ENCODE data around the gene DAPK2. TPM values are rescaled to one million over a fixed set of nuclear protein-coding genes. Genes with fewer than 3 reads are reported as not detected.

The DAPK2 gene
- total and polyA plus RNA-seq, 3 experiments from 2014 or later, result 2.2 to 5.5 (median 4.4) TPM

GRCh38 chr15:63985221-63986184, 60.8 kb downstream of the DAPK2 start:
- ChIA-PET CTCF (interaction anchor here (1.2 to 1.4 kb wide), 2 partner anchors 14 to 61 kb away, joined by 3 read pairs; partner anchors contain the start of gene DAPK2), POLR2A (no interaction called here)
- Mint-ChIP-seq H3K36me3 (peaks cover 0 to 8% (median 0%) of the 10 kb centered on the region in 3 donors), H3K27me3 (no peaks in the 10 kb centered on the region), H3K27ac (no peak overlapping the region), H3K9me3 (no peaks in the 10 kb centered on the region), H3K4me3 (no peak overlapping the region), H3K4me1 (peaks cover 0 to 4% (median 1%) of the 10 kb centered on the region in 3 donors)
- no peaks in the 10 kb centered on the region for H3K9me3 ChIP-seq (ENCODE audit: low read length)
- no peaks in the 10 kb centered on the region for H3K27me3 ChIP-seq (ENCODE audit: insufficient read depth, low read length, poor library complexity, severe bottlenecking)
- no peak overlapping the region for H3K27ac ChIP-seq (ENCODE audit: low read depth, low read length)
- no peak for DNase-seq
- H3K4me3 ChIP-seq (ENCODE audit: low read length), result no peak overlapping the region
- no peaks in the 10 kb centered on the region for H3K36me3 ChIP-seq (ENCODE audit: insufficient read depth, low read length)
- H3K4me1 ChIP-seq (ENCODE audit: insufficient read depth, low read length), result no peaks in the 10 kb centered on the region

- Mint-ChIP-seq H3K4me1 (peaks cover 0 to 4% (median 1%) of the 10 kb centered on the region in 3 donors), H3K36me3 (peaks cover 0 to 8% (median 0%) of the 10 kb centered on the region in 3 donors), H3K9me3 (no peaks in the 10 kb centered on the region), H3K27ac (peak overlapping the region in 1 of 8 donors; percentile 14), H3K4me3 (no peak overlapping the region), H3K27me3 (no peaks in the 10 kb centered on the region)
- no peak for DNase-seq
- no peaks in the 10 kb centered on the region for H3K27me3 ChIP-seq (ENCODE audit: insufficient read depth, low read length, poor library complexity, severe bottlenecking)
- no peak overlapping the region for H3K4me3 ChIP-seq (ENCODE audit: low read length)
- ChIA-PET CTCF (interaction anchor here (1.4 kb wide), 1 partner anchor 13 kb away, joined by 3 read pairs; no protein-coding TSS in a partner anchor), POLR2A (no interaction called here)
- H3K36me3 ChIP-seq (ENCODE audit: insufficient read depth, low read length), result no peaks in the 10 kb centered on the region
- H3K27ac ChIP-seq (ENCODE audit: low read depth, low read length), result no peak overlapping the region
- no peaks in the 10 kb centered on the region for H3K9me3 ChIP-seq (ENCODE audit: low read length)
- no peaks in the 10 kb centered on the region for H3K4me1 ChIP-seq (ENCODE audit: insufficient read depth, low read length)
These were observed 62.0 kb downstream of the DAPK2 start for GRCh38 chr15:63984331-63984730.

- Mint-ChIP-seq H3K9me3 (no peaks in the 10 kb centered on the region), H3K27ac (no peak overlapping the region), H3K4me3 (peak overlapping the region in 1 of 7 donors; percentile 66), H3K27me3 (no peaks in the 10 kb centered on the region), H3K36me3 (peaks cover 0 to 8% (median 0%) of the 10 kb centered on the region in 3 donors), H3K4me1 (peaks cover 0 to 4% (median 0%) of the 10 kb centered on the region in 3 donors)
- ChIA-PET POLR2A (no interaction called here), CTCF (interaction anchor here (1.2 kb wide), 1 partner anchor 28 kb away, joined by 3 read pairs; no protein-coding TSS in a partner anchor)
- H3K4me3 ChIP-seq (ENCODE audit: low read length), result no peak overlapping the region
- no peaks in the 10 kb centered on the region for H3K36me3 ChIP-seq (ENCODE audit: insufficient read depth, low read length)
- no peak overlapping the region for H3K27ac ChIP-seq (ENCODE audit: low read depth, low read length)
- DNase-seq, result no peak
- no peaks in the 10 kb centered on the region for H3K4me1 ChIP-seq (ENCODE audit: insufficient read depth, low read length)
- H3K27me3 ChIP-seq (ENCODE audit: insufficient read depth, low read length, poor library complexity, severe bottlenecking), result no peaks in the 10 kb centered on the region
- H3K9me3 ChIP-seq (ENCODE audit: low read length), result no peaks in the 10 kb centered on the region
These were observed 63.1 kb downstream of the DAPK2 start for GRCh38 chr15:63983061-63983711.

- no peaks in the 10 kb centered on the region for H3K9me3 ChIP-seq (ENCODE audit: low read length)
- no peaks in the 10 kb centered on the region for H3K36me3 ChIP-seq (ENCODE audit: insufficient read depth, low read length)
- H3K4me1 Mint-ChIP-seq, result peaks cover 0 to 4% (median 0%) of the 10 kb centered on the region in 3 donors
- H3K9me3 Mint-ChIP-seq, result no peaks in the 10 kb centered on the region
- H3K4me3 ChIP-seq (ENCODE audit: low read length), result no peak overlapping the region
- no peaks in the 10 kb centered on the region for H3K4me1 ChIP-seq (ENCODE audit: insufficient read depth, low read length)
- no peaks in the 10 kb centered on the region for H3K27me3 Mint-ChIP-seq
- ChIA-PET CTCF (no interaction called here), POLR2A (no interaction called here)
- peaks cover 0 to 8% (median 0%) of the 10 kb centered on the region in 3 donors for H3K36me3 Mint-ChIP-seq
- DNase-seq, result no peak
- no peak overlapping the region for H3K27ac ChIP-seq (ENCODE audit: low read depth, low read length)
- H3K27me3 ChIP-seq (ENCODE audit: insufficient read depth, low read length, poor library complexity, severe bottlenecking), result no peaks in the 10 kb centered on the region
- no peak overlapping the region for H3K4me3 Mint-ChIP-seq
- H3K27ac Mint-ChIP-seq, result no peak overlapping the region
These were observed 63.9 kb downstream of the DAPK2 start for GRCh38 chr15:63982381-63982854.

- no peaks in the 10 kb centered on the region for H3K9me3 Mint-ChIP-seq
- ChIA-PET POLR2A (no interaction called here), CTCF (interaction anchor here (1.8 kb wide), 1 partner anchor 12 kb away, joined by 5 read pairs; no protein-coding TSS in a partner anchor)
- peaks cover 0 to 8% (median 0%) of the 10 kb centered on the region in 3 donors for H3K36me3 Mint-ChIP-seq
- H3K4me1 Mint-ChIP-seq, result peaks cover 0 to 2% (median 0%) of the 10 kb centered on the region in 3 donors
- Histone ChIP-seq H3K27ac (ENCODE audit: low read depth, low read length) (no peak overlapping the region), H3K27me3 (ENCODE audit: insufficient read depth, low read length, poor library complexity, severe bottlenecking) (no peaks in the 10 kb centered on the region), H3K4me1 (ENCODE audit: insufficient read depth, low read length) (no peaks in the 10 kb centered on the region), H3K36me3 (ENCODE audit: insufficient read depth, low read length) (no peaks in the 10 kb centered on the region), H3K9me3 (ENCODE audit: low read length) (no peaks in the 10 kb centered on the region), H3K4me3 (ENCODE audit: low read length) (no peak overlapping the region)
- H3K27ac Mint-ChIP-seq, result no peak overlapping the region
- H3K27me3 Mint-ChIP-seq, result no peaks in the 10 kb centered on the region
- H3K4me3 Mint-ChIP-seq, result no peak overlapping the region
- DNase-seq, result no peak
These were observed 64.5 kb downstream of the DAPK2 start for GRCh38 chr15:63981596-63982320.

GRCh38 chr15:63979262-63979793, 67.0 kb downstream of the DAPK2 start:
- Histone ChIP-seq H3K4me1 (ENCODE audit: insufficient read depth, low read length) (no peaks in the 10 kb centered on the region), H3K9me3 (ENCODE audit: low read length) (no peaks in the 10 kb centered on the region), H3K27ac (ENCODE audit: low read depth, low read length) (no peak overlapping the region), H3K4me3 (ENCODE audit: low read length) (no peak overlapping the region), H3K36me3 (ENCODE audit: insufficient read depth, low read length) (no peaks in the 10 kb centered on the region), H3K27me3 (ENCODE audit: insufficient read depth, low read length, poor library complexity, severe bottlenecking) (no peaks in the 10 kb centered on the region)
- no peaks in the 10 kb centered on the region for H3K4me1 Mint-ChIP-seq
- no peak overlapping the region for H3K4me3 Mint-ChIP-seq
- H3K9me3 Mint-ChIP-seq, result no peaks in the 10 kb centered on the region
- POLR2A ChIA-PET, result no interaction called here
- peak overlapping the region in 1 of 8 donors; percentile 58 for H3K27ac Mint-ChIP-seq
- CTCF ChIA-PET, result interaction anchor here (1.0 kb wide), 1 partner anchor 99 kb away, joined by 3 read pairs; no protein-coding TSS in a partner anchor
- DNase-seq, result no peak
- H3K27me3 Mint-ChIP-seq, result no peaks in the 10 kb centered on the region
- peaks cover 0 to 8% (median 0%) of the 10 kb centered on the region in 3 donors for H3K36me3 Mint-ChIP-seq

GRCh38 chr15:63978511-63979261, 67.6 kb downstream of the DAPK2 start:
- Mint-ChIP-seq H3K27me3 (no peaks in the 10 kb centered on the region), H3K4me3 (peak overlapping the region in 1 of 7 donors; percentile 1), H3K4me1 (no peaks in the 10 kb centered on the region), H3K27ac (peak overlapping the region in 3 of 8 donors; percentile 58 to 68 (median 60)), H3K36me3 (peaks cover 0 to 7% (median 0%) of the 10 kb centered on the region in 3 donors), H3K9me3 (no peaks in the 10 kb centered on the region)
- Histone ChIP-seq H3K36me3 (ENCODE audit: insufficient read depth, low read length) (no peaks in the 10 kb centered on the region), H3K4me1 (ENCODE audit: insufficient read depth, low read length) (no peaks in the 10 kb centered on the region), H3K27me3 (ENCODE audit: insufficient read depth, low read length, poor library complexity, severe bottlenecking) (no peaks in the 10 kb centered on the region), H3K4me3 (ENCODE audit: low read length) (no peak overlapping the region), H3K27ac (ENCODE audit: low read depth, low read length) (no peak overlapping the region), H3K9me3 (ENCODE audit: low read length) (no peaks in the 10 kb centered on the region)
- DNase-seq, result no peak
- POLR2A ChIA-PET, result no interaction called here
- CTCF ChIA-PET, result interaction anchor here (1.0 kb wide), 1 partner anchor 100 kb away, joined by 3 read pairs; no protein-coding TSS in a partner anchor

All from CD8-positive, alpha-beta memory T cell (primary cell).